NCI-H510A (cell line): ENCODE results near the gene NDUFAF5.

Experiments
- DNase-seq: peaks from one replicate; lab custom pipeline; 2025; lab: John Stamatoyannopoulos, UW

NDUFAF5 gene

DNA sequence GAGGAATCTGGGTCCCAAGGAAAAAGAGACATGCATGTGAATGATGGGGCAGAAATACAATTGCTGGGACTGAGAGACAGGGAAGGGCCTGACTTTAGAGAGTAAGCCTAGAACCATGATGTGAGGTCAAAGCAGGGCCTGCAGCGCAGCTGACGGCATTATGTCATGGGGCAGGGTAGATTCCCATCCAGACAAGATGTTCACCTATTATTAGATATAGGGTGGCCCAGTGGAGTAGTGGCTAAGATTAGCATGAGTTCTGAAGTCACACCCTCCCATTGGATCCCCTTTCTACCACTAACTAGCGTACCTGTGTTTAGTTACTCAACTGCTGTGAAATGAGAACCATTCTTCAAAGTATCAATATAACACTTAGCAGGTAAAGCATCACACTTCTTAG is 39.6 kb downstream of the NDUFAF5 start:
- DNase-seq, result no peak

DNA sequence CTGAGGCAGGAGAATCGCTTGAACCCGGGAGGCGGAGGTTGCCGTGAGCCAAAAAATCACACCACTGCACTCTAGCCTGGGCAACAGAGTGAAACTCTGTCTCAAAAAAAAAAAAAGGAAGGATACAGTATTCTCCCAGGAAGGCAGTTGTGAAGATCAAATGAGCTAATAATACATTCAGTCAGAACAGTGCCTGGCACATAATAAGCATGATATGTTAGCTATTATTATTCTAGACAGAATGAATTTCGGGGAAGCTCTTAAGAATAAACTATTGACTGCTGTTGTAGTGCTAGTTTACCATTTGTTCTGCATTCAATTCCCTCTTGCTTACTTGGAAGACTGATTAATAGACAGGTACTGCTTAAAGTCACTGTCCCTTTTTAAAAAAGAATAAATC is 40.6 kb downstream of the NDUFAF5 start:
- DNase-seq, result no peak

DNA sequence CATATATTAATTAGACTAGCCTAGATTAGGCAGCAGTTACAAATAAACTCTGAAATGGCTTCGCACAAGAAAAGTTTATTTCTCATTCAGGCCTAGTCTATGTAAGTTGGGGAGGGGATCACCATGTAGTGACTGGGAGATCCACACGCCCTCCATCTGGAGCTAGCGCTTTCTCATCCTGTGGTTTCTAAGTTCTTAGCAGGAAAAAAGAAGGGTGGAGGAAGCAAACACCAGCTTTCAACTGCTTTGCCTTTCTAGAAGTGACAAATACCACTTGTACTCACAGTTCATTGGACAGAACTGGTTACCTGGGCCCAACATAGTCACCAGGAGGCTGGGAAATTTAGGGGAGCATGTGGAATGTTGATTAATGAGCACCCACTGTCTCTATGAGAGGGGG is 46.6 kb downstream of the NDUFAF5 start:
- DNase-seq, result no peak

DNA sequence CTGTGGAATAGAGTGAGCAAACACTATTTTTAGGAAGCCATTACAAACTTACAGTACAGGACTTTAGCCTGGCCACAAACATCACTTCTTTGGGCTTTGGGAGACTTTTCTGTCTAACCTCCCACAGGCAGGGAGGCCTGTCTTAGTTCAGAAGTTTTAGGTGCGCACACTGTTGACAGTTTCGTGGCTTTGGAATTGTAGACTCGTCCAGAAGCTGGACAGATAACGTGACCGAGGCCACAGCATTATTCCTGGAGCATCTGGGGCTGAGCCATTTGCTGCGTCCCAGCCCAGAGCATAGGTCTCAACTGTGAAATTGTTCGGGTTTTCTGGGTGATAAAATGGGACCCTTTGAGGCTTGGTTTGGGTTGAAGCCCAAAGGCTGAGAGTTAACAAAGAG is 53.8 kb downstream of the NDUFAF5 start:
- DNase-seq, result no peak

DNA sequence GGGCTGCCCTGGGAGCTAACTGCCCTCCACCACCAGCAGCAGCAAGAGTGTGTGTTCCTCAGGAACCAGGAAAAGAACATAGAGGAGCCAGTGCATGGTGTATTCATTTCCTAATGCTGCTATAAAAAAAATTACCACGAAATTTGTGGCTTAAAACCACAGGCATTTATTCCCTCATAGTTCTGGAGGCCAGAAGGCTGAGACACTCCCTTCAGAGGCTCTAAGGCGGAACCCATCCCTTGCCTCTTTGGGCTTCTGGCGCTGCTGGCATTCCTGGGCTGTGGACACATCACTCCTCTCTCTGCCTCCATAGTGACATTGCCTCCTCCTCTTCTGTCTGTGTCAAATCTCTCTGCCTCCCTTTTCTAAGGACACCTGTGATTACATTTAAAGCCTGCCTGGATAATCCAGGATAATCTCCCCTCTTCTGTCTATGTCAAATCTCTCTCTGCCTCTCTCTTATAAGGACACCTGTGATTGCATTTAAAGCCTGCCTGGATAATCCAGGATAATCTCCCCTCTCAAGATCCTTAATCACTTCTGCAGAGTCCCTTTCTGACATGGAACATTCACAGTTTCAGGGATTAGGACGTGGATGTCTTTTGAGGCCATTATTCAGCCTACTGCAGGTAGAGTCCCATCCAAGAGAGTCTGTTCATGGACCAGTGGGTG is 54.7 kb downstream of the NDUFAF5 start:
- DNase-seq, result no peak

DNA sequence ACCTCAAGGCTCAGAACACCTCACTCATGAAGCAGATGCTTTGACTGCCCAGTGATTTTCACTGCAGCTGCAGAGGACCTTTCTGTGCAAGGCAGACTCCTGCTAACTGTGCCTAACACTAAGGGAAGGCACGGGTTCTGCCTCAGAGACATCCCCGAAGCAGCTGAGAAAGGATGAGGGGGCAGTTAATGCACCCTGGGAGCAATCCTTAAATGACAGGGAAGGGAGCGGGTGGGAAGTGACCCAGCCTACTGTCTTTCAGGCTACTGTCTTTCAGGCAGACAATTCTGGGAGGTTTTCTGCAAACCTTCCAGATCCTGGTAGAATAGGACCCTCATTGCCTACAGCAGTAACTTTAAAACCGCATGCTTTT is 55.3 kb downstream of the NDUFAF5 start:
- no peak for DNase-seq

DNA sequence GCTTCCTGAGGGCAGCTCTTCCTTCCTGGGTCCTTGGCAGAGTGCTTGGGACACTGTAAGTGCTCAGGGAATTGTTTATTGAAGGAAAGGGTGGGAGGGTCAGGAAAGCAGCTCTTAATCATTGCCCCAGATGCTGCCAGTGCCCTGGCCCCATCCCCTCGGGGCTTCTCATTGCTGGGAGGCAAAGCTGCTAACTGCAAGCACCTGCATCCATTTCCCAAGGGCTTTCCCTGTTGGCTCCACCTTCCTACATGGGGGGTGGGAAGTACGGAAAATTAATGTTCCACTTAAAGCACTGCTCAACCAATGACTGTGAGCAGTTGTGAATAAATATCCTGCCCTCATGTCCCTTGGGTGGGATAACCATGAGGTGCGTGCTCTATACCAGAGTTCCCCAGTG is 56.4 kb downstream of the NDUFAF5 start:
- no peak for DNase-seq

DNA sequence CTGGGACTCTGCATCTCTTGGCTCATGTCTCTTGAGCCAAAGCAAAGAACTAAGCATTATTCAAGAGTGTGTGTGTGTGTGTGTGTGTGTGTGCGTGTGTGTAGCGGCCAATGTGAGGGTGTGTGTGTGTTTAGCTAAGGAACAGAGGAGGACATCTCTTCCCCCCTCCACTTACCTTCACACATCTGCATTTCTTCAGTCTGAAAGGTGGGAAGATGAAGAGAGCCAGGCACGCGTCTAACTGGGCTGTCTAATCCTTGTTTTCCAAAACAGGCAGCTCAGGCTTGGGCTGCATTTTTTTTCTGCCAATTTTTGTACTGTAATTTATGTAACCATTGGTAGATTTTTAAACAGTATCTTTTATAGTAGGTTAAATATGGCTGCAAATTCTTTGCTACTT is 59.5 kb downstream of the NDUFAF5 start:
- no peak for DNase-seq

DNA sequence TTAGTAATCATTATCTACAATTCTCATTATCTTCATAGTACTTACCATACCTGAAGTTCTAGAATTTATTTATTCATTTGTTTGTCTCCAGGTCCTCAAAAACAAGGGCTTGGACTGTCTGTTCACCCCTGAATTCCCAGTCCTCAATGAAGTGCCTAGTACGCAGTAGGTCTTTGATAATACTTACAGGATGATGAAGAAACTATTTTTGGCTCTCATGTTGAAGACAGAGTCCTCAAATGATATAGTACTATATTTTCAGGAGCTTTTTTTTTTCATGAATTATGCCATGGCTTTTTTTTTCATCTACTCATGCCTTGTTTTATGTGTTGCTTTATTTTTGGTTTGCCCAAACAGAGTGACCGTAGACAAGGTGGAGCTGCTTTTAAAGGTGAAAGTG is 66.5 kb downstream of the NDUFAF5 start:
- DNase-seq, result no peak

DNA sequence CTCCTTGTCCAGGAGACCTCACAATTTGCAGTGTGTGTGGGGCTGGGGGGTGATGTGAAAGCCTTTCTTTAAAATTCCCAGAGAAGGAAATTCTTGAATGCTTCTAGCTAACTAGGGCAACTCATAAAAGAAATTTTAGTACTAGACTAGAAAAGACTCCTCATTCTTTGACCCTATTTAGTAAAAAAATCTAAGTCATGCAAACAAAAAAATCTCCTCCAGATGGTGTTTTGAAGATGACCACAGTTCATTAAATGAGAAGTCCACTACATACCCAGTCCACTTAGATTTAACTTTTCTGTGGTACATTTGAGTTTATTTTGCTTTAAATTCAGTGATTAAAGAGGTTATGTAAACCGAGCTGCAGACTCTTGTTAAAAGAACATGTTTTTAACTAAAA is 67.5 kb downstream of the NDUFAF5 start:
- no peak for DNase-seq

DNA sequence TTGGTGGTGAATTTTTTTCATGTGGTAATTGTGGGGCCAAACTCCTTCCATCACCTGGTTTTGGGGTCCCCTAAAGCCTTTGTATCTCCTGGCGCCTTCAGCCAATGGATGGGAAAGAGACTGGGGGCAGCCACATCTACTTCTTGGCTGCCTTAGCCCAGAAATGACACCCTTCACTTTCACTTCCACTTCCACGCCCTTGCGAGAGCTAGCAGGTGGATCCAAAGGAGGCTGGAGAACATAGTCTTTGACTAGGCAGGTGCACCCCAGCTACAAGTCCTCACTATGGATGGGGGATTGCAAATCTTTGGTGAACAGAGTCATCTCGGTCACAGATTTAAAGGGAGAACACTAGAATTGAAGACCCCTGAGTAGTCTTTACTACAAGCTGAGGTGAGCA is 70.8 kb downstream of the NDUFAF5 start:
- DNase-seq, result no peak

DNA sequence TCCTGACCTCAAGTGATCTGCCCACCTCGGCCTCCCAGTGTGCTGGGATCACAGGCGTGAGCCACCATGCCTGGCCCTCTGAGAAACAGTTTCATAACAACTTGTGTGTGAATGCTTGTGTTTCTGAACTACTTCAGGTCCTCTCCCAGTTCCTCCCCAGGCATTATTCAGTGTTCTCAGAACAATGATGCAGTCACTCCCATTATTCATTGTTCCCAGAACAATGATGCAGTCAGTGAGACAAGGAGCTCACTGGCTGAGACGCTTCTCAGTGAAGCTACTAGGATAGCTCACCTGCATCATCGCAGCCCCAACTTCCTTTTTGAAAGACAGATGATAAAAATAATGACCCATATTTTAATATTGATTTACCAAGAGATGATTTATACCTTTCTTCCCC is 71.5 kb downstream of the NDUFAF5 start:
- DNase-seq, result no peak

DNA sequence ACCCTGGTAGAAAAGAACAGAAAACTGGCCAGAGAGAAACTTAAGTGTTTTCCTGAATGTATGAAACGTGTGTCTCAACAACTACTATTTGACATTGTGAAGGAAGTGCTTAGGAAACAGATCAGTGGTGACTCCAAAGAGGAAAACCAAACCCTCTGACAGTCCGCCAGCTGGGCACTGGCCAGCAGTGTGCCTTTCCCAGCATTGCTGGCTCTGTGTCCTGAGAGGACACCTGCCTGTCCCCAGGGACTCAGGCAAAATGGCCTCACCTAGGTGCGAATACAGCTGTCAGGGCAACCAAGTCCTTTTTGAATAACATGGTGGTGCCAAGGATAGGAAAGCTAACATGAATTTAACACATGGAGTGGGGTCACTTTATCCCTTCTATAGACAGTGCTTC is 72.5 kb downstream of the NDUFAF5 start:
- no peak for DNase-seq

DNA sequence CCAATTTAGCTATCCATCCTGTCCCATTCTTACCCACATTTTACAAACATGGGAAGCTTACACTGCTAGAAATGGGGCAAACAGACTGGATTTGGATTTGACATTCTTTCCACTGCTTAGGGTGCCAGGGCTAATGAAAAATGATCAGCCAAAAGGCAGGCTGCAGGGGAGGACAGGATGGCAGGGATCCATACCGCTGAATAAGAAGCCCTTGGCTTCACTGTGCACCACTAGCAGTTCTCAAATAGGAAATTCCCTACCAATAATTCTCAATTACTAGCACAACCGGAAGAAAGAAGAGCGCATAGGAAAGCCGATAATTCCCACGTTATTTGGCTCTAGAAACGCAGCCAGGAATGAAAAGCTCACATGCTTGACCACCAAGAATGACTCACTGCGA is 73.1 kb downstream of the NDUFAF5 start:
- no peak for DNase-seq

DNA sequence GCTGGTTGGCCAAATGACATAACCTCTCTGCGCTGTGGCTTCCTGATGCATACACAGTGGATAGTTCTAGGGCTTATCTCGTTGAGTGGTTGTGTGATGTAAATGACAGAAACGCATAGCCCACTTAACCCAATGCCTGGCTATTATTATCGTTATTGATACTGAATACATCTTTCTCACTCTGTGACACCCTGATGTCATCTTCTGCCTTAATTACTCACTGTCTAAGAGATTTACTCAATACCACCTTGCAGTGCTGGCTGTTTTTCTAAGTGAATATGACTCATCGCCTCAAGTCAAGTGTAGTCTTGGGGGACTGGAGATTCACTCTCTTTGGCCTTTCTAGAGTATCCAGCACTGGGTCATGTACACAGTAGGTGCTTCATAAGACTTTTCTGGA is 73.6 kb downstream of the NDUFAF5 start:
- DNase-seq, result no peak

DNA sequence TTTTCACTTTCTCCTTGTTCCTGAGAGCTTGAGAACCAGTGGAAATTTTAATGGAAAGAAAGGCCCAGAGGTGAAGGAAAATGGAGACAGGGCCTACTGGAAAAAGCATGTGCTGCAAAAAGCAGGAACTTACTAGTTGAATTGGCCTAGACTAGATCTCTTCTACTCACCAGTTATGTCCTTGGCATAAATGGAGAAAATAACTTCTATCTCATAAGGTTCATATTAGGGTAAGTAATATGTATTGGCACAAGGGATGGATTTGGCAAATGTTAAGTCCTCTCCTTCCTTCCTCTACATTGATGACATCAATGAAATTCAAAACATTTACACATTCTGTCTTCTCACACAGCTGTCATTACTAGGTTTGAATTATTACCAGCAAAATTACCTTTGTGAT is 74.0 kb downstream of the NDUFAF5 start:
- DNase-seq, result no peak

DNA sequence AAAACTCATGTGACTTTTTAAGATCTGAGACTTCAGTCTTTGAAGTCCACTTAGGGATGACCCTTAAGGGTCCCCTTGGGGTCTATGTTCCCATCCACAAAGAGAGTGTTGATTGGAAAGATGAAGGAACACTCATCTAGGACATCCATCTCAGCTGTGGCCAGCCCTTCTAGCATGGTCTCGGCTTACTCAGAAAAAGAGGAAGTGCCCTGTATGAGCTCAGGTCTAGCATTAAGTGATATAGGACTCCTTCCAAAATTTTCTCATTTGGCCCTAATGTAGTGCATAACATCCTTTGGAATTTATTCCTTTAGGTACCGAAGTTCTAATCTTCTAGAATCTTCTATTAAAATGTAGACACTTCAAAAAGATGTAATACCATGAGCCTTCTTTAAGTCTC is 77.4 kb downstream of the NDUFAF5 start:
- no peak for DNase-seq

DNA sequence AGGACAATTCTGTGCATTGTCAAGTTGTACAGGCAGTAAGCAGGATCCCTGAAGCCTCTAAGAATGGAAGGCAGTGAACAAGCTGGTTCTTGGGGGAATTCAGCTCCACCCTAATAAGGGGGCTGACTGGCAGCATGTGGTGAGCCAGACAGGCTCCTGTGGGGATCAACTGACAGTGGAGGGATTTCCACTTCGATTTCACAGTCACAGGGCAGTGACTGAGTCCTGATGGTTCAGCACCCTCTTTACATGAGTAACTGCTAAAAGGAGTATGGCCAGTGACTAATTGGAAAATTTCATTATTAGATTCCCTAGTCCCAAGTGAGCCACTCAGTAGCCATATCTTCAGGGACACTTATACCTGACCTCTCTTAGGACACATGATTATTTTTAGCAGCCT is 78.4 kb downstream of the NDUFAF5 start:
- no peak for DNase-seq

DNA sequence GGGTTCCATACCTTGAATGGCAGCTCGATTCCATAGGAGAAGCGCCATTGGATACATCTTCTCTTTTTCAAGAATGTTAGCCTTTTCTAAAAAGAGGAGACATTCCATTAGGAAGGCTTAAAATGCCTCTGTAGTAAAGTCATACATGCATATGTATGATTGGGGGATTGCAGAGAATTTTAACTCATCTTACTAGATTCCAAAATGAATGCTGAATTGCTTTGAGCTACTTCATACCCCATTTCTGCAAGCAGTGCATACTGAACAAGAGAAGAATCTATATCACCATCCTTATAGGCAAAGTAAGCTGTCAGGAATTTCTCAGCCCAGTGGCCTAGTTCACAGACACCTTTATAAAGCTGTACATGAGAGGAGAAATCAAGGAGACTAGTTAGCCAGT is 80.3 kb downstream of the NDUFAF5 start:
- no peak for DNase-seq

DNA sequence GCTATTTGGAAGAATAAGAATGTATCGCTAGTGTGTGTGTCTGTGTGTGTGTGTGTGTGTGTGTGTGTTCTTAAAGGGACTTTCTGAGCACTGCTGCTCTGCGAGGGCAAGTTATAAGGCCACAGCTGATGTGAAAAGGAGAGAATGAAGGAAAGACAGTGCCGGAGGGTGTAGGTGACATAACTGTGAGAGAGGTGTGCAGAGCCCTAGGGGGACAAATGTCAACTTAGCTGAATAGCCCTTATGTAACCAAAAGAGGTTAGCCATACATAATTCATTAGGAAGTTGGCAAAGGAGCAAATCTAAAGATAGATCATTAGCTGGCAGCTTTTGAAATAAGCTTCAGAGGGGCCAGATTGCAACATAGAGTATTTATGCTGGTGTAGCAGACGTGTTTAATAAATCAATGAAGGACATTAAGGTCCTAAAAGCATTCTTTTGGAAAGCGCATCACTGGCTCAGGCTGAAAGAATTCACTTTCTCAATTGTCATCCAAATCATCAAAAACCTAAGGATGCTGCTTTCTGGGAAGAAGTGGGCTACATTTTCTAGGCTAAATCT is 81.0 kb downstream of the NDUFAF5 start:
- DNase-seq, result no peak

DNA sequence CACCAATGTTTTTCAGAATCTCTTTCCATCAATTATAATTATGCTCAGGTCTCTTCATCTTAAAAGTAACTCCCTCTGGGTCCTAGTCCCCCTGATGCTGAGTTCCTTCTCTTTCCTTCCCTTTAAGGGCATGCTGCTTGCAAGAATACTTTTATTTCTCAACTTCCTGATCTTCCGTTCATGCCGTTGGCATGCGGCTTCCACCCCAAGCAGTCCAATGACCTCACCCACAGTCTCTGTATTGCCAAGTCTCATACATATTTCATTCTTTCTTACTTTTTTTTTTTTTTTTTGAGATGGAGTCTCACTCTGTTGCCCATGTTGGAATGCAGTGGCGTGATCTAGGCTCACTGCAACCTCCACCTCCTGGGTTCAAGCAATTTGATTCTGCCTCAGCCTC is 83.5 kb downstream of the NDUFAF5 start:
- DNase-seq, result no peak

DNA sequence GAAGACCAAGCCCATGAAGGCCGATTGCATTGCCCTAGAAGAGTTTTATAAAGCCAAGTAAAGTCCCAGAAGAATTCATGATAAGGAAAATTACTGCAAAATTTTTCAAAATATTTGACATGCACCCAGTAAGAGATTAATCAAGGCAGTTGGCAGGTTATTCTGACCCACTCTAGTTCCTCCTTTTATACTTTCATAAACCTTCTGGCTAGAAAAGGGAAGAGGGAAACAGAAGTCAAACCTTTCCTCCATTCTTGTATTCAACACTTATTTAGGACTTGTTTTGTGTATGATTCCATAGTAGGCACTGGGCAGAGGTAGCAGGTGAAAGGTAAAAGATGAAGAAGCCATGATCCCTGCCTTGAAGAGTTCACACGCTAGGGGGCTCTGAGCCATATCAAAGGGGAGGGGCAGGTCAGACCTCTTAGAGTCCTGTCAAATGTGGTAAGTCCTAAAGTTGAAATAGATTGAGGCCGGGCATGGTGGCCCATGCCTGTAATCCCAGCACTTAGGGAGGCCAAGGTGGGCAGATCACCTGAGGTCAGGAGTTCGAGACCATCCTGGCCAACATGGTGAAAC is 85.4 kb downstream of the NDUFAF5 start:
- DNase-seq, result no peak
